H1 (cell line): ENCODE measurements around the gene TAF15. TPM values are rescaled to one million over a fixed set of nuclear protein-coding genes. Genes with fewer than 3 reads are reported as not detected.

Source experiments
- CTCF ChIA-PET: fragments of 300-600 bp; sonication (Branson Sonifier 250); formaldehyde crosslinking; loops from one replicate; lab custom pipeline; 2021; ENCODE audit not compliant: partially characterized antibody; lab: Charles Lee
- POLR2A ChIA-PET: fragments of 300-600 bp; sonication (Branson Sonifier 250); formaldehyde crosslinking; loops from one replicate; lab custom pipeline; 2021; ENCODE audit warnings: inconsistent platforms; ENCODE audit not compliant: partially characterized antibody; lab: Charles Lee
- DNase-seq, 2 experiments: peaks; one replicate each; pipeline versions ENCODE4 v3.0.0 to v3.0.0-alpha.2; 2010 to 2022; ENCODE audit warnings: low spot score in 2 of 2, low read depth in 1 of 2, mixed read lengths in 1 of 2
- FAIRE-seq: peaks from 2 replicates; lab custom pipeline; 2011; peaks lifted over from hg19 to GRCh38; lab: Jason Lieb, UNC
- H2AFZ ChIP-seq: 2 replicates; pipeline ENCODE4 v1.8.1; 2012; ENCODE audit warnings: low read length, inconsistent platforms
- H2AK5ac ChIP-seq: 2 replicates; pipeline ENCODE4 v1.6.1; 2013; ENCODE audit warnings: low read depth, low read length
- H2BK120ac ChIP-seq: replicated peaks from 2 replicates; pipeline ENCODE3; 2013; ENCODE audit warnings: low read depth, low read length, inconsistent platforms
- H2BK12ac ChIP-seq: 2 replicates; pipeline ENCODE4 v1.6.1; 2013; ENCODE audit warnings: low read depth, low read length
- H2BK15ac ChIP-seq: 2 replicates; pipeline ENCODE4 v1.6.1; 2013; ENCODE audit warnings: low read length
- H2BK20ac ChIP-seq: 2 replicates; pipeline ENCODE4 v1.6.1; 2013; ENCODE audit warnings: low read length
- H2BK5ac ChIP-seq: 2 replicates; pipeline ENCODE4 v1.6.1; 2013; ENCODE audit warnings: low read depth, low read length
- H3K14ac ChIP-seq: 2 replicates; pipeline ENCODE4 v1.6.1; 2013; ENCODE audit warnings: inconsistent platforms; ENCODE audit not compliant: insufficient read length
- H3K18ac ChIP-seq: 2 replicates; pipeline ENCODE4 v1.6.1; 2013; ENCODE audit warnings: low read length; ENCODE audit errors: extremely low read depth
- H3K23ac ChIP-seq: 2 replicates; pipeline ENCODE4 v1.6.1; 2013; ENCODE audit warnings: inconsistent platforms; ENCODE audit not compliant: insufficient read length
- H3K23me2 ChIP-seq: 2 replicates; pipeline ENCODE4 v1.6.1; 2013; ENCODE audit warnings: low read depth, low read length
- H3K27ac ChIP-seq: 2 replicates; pipeline ENCODE4 v1.6.1; 2011; ENCODE audit warnings: low read depth, low read length, inconsistent platforms
- H3K27me3 ChIP-seq, 4 experiments: replicated peaks in 1 of 4; 1 replicate in 1 of 4; 2 replicates in 3 of 4; pipeline versions ENCODE4 v1.6.1 to v1.8.1; 2011 to 2013; ENCODE audit warnings: low read length in 3 of 4, mild to moderate bottlenecking in 3 of 4, inconsistent platforms in 2 of 4, mixed read lengths in 2 of 4, moderate library complexity in 1 of 4; ENCODE audit not compliant: control insufficient read depth in 3 of 4, insufficient read depth in 3 of 4; ENCODE audit errors: extremely low read depth in 1 of 4
- H3K36me3 ChIP-seq, 4 experiments: 2 replicates each; pipeline versions ENCODE4 v1.6.1 to v1.8.1; 2011 to 2013; ENCODE audit warnings: mild to moderate bottlenecking in 4 of 4, low read length in 3 of 4, moderate library complexity in 2 of 4, control low read depth in 1 of 4, inconsistent platforms in 1 of 4; ENCODE audit not compliant: insufficient read depth in 4 of 4, control insufficient read depth in 2 of 4
- H3K4ac ChIP-seq: replicated peaks from 2 replicates; pipeline ENCODE3; 2013; ENCODE audit warnings: low read length, low read depth, mixed read lengths, inconsistent platforms; ENCODE audit not compliant: insufficient read length
- H3K4me1 ChIP-seq, 4 experiments: replicated peaks in 1 of 4; 1 replicate in 1 of 4; 2 replicates in 3 of 4; pipeline versions ENCODE4 v1.6.1 to v1.8.1; 2011 to 2013; ENCODE audit warnings: low read length in 3 of 4, inconsistent platforms in 2 of 4, mixed read lengths in 1 of 4; ENCODE audit not compliant: insufficient read depth in 4 of 4, control insufficient read depth in 3 of 4
- H3K4me2 ChIP-seq, 2 experiments: 2 replicates each; pipeline versions ENCODE4 v1.6.1 to v1.8.1; 2011 to 2013; ENCODE audit warnings: low read depth in 2 of 2, low read length in 2 of 2, control low read depth in 1 of 2, inconsistent platforms in 1 of 2, mild to moderate bottlenecking in 1 of 2; ENCODE audit not compliant: insufficient read depth in 1 of 2
- H3K4me3 ChIP-seq, 4 experiments: fragments of 200-600, 300-600 bp in 1 of 4; sonication (generic), shearing (Covaris generic), sonication (Bioruptor Twin) in 1 of 4; 2 replicates each; pipeline versions ENCODE4 v1.5.1 to v1.8.1; 2011 to 2016; ENCODE audit warnings: low read length in 4 of 4, low read depth in 3 of 4, control low read depth in 2 of 4, inconsistent platforms in 2 of 4, mild to moderate bottlenecking in 2 of 4, mixed read lengths in 1 of 4, moderate library complexity in 1 of 4; ENCODE audit not compliant: insufficient read depth in 2 of 4; ENCODE audit errors: extremely low read depth in 1 of 4
- H3K56ac ChIP-seq: replicated peaks from 2 replicates; pipeline ENCODE3; 2013; ENCODE audit warnings: low read depth, mild to moderate bottlenecking, mixed read lengths, low read length, inconsistent platforms; ENCODE audit not compliant: insufficient read length
- H3K79me1 ChIP-seq: 2 replicates; pipeline ENCODE4 v1.6.1; 2013; ENCODE audit warnings: low read depth, low read length, control low read depth
- H3K79me2 ChIP-seq, 2 experiments: 2 replicates each; pipeline versions ENCODE4 v1.6.1 to v1.8.1; 2012 to 2013; ENCODE audit warnings: low read length in 2 of 2, mild to moderate bottlenecking in 2 of 2, inconsistent platforms in 1 of 2; ENCODE audit not compliant: insufficient read depth in 2 of 2, control insufficient read depth in 1 of 2
- H3K9ac ChIP-seq, 4 experiments: replicated peaks in 1 of 4; 1 replicate in 1 of 4; 2 replicates in 3 of 4; pipeline versions ENCODE4 v1.6.1 to v1.8.1; 2011 to 2013; ENCODE audit warnings: low read depth in 3 of 4, low read length in 3 of 4, control low read depth in 2 of 4, mild to moderate bottlenecking in 2 of 4, moderate library complexity in 2 of 4, inconsistent platforms in 1 of 4; ENCODE audit errors: extremely low read depth in 1 of 4
- H3K9me3 ChIP-seq, 2 experiments: 2 replicates each; pipeline versions ENCODE4 v1.6.1 to v1.8.1; 2012 to 2013; ENCODE audit warnings: mild to moderate bottlenecking in 2 of 2, moderate library complexity in 2 of 2, control low read depth in 1 of 2, inconsistent platforms in 1 of 2, low read depth in 1 of 2, low read length in 1 of 2, mixed read lengths in 1 of 2; ENCODE audit not compliant: insufficient read depth in 2 of 2
- H4K20me1 ChIP-seq, 2 experiments: replicated peaks in 1 of 2; 2 replicates each; pipeline versions ENCODE3 to v1.8.1; 2011 to 2013; ENCODE audit warnings: inconsistent platforms in 2 of 2, low read length in 2 of 2, mild to moderate bottlenecking in 1 of 2; ENCODE audit not compliant: insufficient read depth in 2 of 2, control insufficient read depth in 1 of 2
- H4K5ac ChIP-seq: 2 replicates; pipeline ENCODE4 v1.6.1; 2013; ENCODE audit warnings: low read length, low read depth, mixed read lengths, inconsistent platforms; ENCODE audit not compliant: insufficient read length
- H4K8ac ChIP-seq: 2 replicates; pipeline ENCODE4 v1.8.0; 2013; ENCODE audit warnings: mild to moderate bottlenecking, moderate library complexity, low read length, inconsistent platforms; ENCODE audit not compliant: insufficient read depth; ENCODE audit errors: extremely low read depth
- H4K91ac ChIP-seq: replicated peaks from 2 replicates; pipeline ENCODE3; 2013; ENCODE audit warnings: low read length, mixed read lengths, inconsistent platforms; ENCODE audit not compliant: insufficient read length
- BRCA1 ChIP-seq: IDR thresholded peaks from 2 replicates; pipeline ENCODE4 v1.6.1; 2012; ENCODE audit warnings: low read depth, low read length, improper control_type of control experiment
- CEBPB ChIP-seq: IDR thresholded peaks from 2 replicates; pipeline ENCODE4 v1.6.1; 2012; ENCODE audit warnings: low read depth, low read length
- CHD1 ChIP-seq: IDR thresholded peaks from 2 replicates; pipeline ENCODE4 v1.6.1; 2012; ENCODE audit warnings: low read depth, low read length, improper control_type of control experiment
- GABPA ChIP-seq: IDR thresholded peaks from 2 replicates; pipeline ENCODE4 v1.6.1; 2011; ENCODE audit warnings: mild to moderate bottlenecking, low read length, moderate library complexity, borderline replicate concordance; ENCODE audit not compliant: insufficient read depth
- KDM1A ChIP-seq: fragments of 200-600, 300-600 bp; sonication (generic); IDR thresholded peaks from 2 replicates; pipeline ENCODE4 v1.7.1; 2016; ENCODE audit warnings: mild to moderate bottlenecking, low read length, borderline replicate concordance
- NRF1 ChIP-seq: IDR thresholded peaks from 2 replicates; pipeline ENCODE4 v1.6.1; 2011; ENCODE audit warnings: mild to moderate bottlenecking, low read depth, low read length, improper control_type of control experiment
- RNF2 ChIP-seq: fragments of 200-900, 300-1000 bp; sonication (generic); IDR thresholded peaks from 2 replicates; pipeline ENCODE4 v1.7.1; 2016; ENCODE audit warnings: borderline replicate concordance, low read depth, mild to moderate bottlenecking, antibody characterized with exemption, low read length; ENCODE audit not compliant: poor library complexity, severe bottlenecking; ENCODE audit errors: missing control alignments
- RXRA ChIP-seq: IDR thresholded peaks from 2 replicates; pipeline ENCODE4 v1.6.1; 2011; ENCODE audit warnings: low read depth, mild to moderate bottlenecking, low read length, moderate library complexity; ENCODE audit not compliant: insufficient read depth
- SIN3A ChIP-seq, 2 experiments: IDR thresholded peaks in 1 of 2; conservative IDR thresholded peaks in 1 of 2; 2 replicates each; pipeline ENCODE4 v1.6.1; 2011 to 2012; ENCODE audit warnings: low read length in 2 of 2, improper control_type of control experiment in 1 of 2, low read depth in 1 of 2, mild to moderate bottlenecking in 1 of 2
- SIRT6 ChIP-seq: IDR thresholded peaks from one replicate; pipeline ENCODE4 v1.7.1; 2012; ENCODE audit warnings: low read length, inconsistent platforms
- TAF7 ChIP-seq: optimal IDR thresholded peaks from 2 replicates; pipeline ENCODE3; 2011; ENCODE audit warnings: low read depth, mild to moderate bottlenecking, inconsistent platforms, low read length, moderate library complexity, borderline replicate concordance
- YY1 ChIP-seq: IDR thresholded peaks from 2 replicates; pipeline ENCODE4 v1.6.1; 2011; ENCODE audit warnings: low read depth, mild to moderate bottlenecking, low read length
- ZNF274 ChIP-seq: IDR thresholded peaks from 2 replicates; pipeline ENCODE4 v1.7.0; 2012; ENCODE audit warnings: low read length, borderline replicate concordance; ENCODE audit errors: extremely low read depth
- WGBS, 2 experiments: shearing (Covaris generic) in 1 of 2; methylation state at CpG; one replicate each; pipeline versions ENCODE4 v1.1.6 to v1.1.7; 2013 to 2015; ENCODE audit warnings: low lambda C conversion rate in 2 of 2, mixed read lengths in 2 of 2, inconsistent platforms in 1 of 2, low coverage in 1 of 2, missing lambda C conversion rate in 1 of 2; ENCODE audit not compliant: insufficient replicate concordance in 2 of 2, insufficient coverage in 1 of 2, insufficient read length in 1 of 2; ENCODE audit errors: extremely low coverage in 1 of 2, missing lambda C conversion rate in 1 of 2; 5-methylcytosine and 5-hydroxymethylcytosine counted together
- polyA plus RNA-seq, 7 experiments: library from polyadenylated mRNA; depleted of rRNA in 3 of 7; stranded (reverse) in 5 of 7; unstranded in 2 of 7; fragments of >200 nt in 5 of 7; fragments of 200-250 nt in 2 of 7; gene quantifications; 1 replicate in 5 of 7; 2 replicates in 1 of 7; 4 replicates in 1 of 7; pipeline versions ENCODE4 v1.2.1 to v1.2.3, GENCODE V29; 2011 to 2013; ENCODE audit warnings: missing spikeins in 2 of 7, mixed read lengths in 2 of 7
- total RNA-seq: library from RNA; stranded (reverse); fragmentation: NEBNext Ultra II Directional; extraction: Animal tissue kit (Norgen Biotek cat#: 25700); gene quantifications from 2 replicates; pipeline ENCODE4 v1.2.1, GENCODE V29; 2021

Gene TAF15
- total and polyA plus RNA-seq, 2 of the 8 experiments (the other 6 are each of a cell fraction or from before 2014, with no cell fraction given): 80.1 to 338 TPM

GRCh38 chr17:35761601-35762000 lies 47.7 kb upstream of the TAF15 start:
- Histone ChIP-seq H3K18ac (no peak overlapping the region), H3K27me3 (peaks cover 0 to 3% (median 2%) of the 10 kb centered on the region in 4 experiments; a peak in 3 of 7 replicates), H2BK12ac (no peak overlapping the region), H3K79me2 (no peaks in the 10 kb centered on the region), H2BK20ac (no peak overlapping the region), H3K36me3 (no peaks in the 10 kb centered on the region), H3K9me3 (no peaks in the 10 kb centered on the region; a peak in 1 of 4 replicates), H3K4me3 (no peak overlapping the region), H2BK5ac (no peak overlapping the region), H3K4me2 (no peak overlapping the region), H3K23ac (no peak overlapping the region), H2AFZ (no peak overlapping the region), H3K4me1 (peaks cover 0 to 12% (median 7%) of the 10 kb centered on the region in 4 experiments; a peak in 5 of 7 replicates), H3K4ac (no peak overlapping the region), H3K14ac (no peak overlapping the region), H2BK120ac (no peak overlapping the region), H4K8ac (no peak overlapping the region), H3K56ac (no peak overlapping the region), H4K20me1 (no peaks in the 10 kb centered on the region), H4K91ac (no peak overlapping the region), H3K9ac (no peak overlapping the region), H3K23me2 (no peaks in the 10 kb centered on the region), H2BK15ac (no peak overlapping the region), H3K79me1 (no peaks in the 10 kb centered on the region), H4K5ac (no peak overlapping the region), H2AK5ac (no peak overlapping the region), H3K27ac (no peak overlapping the region)
- FAIRE-seq: no peak
- POLR2A ChIA-PET: interaction anchor here (0.6 to 1.6 kb wide), 4 partner anchors 47 to 1598 kb away, joined by 3 to 7 read pairs (median 4); partner anchors contain the start of gene TAF15
- CTCF ChIA-PET: interaction anchor here (1.1 to 13.0 kb wide), 5 partner anchors 11 to 44 kb away, joined by 5 to 247 read pairs (median 83); partner anchors contain the start of genes GAS2L2 and MMP28
- no peak for TF ChIP-seq RXRA
- no peak for TF ChIP-seq YY1
- TF ChIP-seq ZNF274: no peak
- no peak for TF ChIP-seq KDM1A
- no peak for TF ChIP-seq NRF1
- no peak for TF ChIP-seq RNF2
- TF ChIP-seq TAF7: no peak
- no peak for TF ChIP-seq CHD1
- no peak for TF ChIP-seq SIN3A (conservative IDR thresholded peaks at IDR 0.05 in 1 of 2, IDR thresholded peaks at IDR 0.05 in 1 of 2; ENCODE audit: low read depth in 1 of 2, low read length in 2 of 2)
- no peak for TF ChIP-seq BRCA1
- no peak for TF ChIP-seq SIRT6
- TF ChIP-seq GABPA: no peak
- TF ChIP-seq CEBPB: no peak
- DNase-seq: no peak
- 86% methylated on average over 5 of the region's 5 CpGs; no CpG with 5 or more reads in 1 of the 2 experiments for WGBS, 2 experiments
